WTC11 (cell line): ENCODE results near the gene PLEKHS1. TPM values are rescaled to one million over a fixed set of nuclear protein-coding genes. Genes with fewer than 3 reads are reported as not detected.

Experiments used
- ATAC-seq: fragments of 200-7000 bp; cut with Tn5 transposase; 2 replicates; pipeline ENCODE4 v1.10.0; 2021; ENCODE audit warnings: mild to moderate bottlenecking, moderate library complexity
- CTCF ChIA-PET: fragments of 300-600 bp; sonication (Branson Sonifier 250); formaldehyde crosslinking; loops from one replicate; lab custom pipeline; 2021; ENCODE audit warnings: antibody characterized with exemption; lab: Charles Lee
- POLR2A ChIA-PET: fragments of 350-600 bp; sonication (Branson Sonifier 250); formaldehyde crosslinking; loops from one replicate; lab custom pipeline; 2021; ENCODE audit warnings: antibody characterized with exemption; lab: Charles Lee
- DNase-seq: peaks from one replicate; pipeline ENCODE4 v3.0.0; 2021; ENCODE audit warnings: low spot score
- H3K27ac Mint-ChIP-seq: 2 replicates; pipeline ENCODE4 v1.8.0; 2021; ENCODE audit warnings: mixed read lengths
- H3K27me3 Mint-ChIP-seq: 2 replicates; pipeline ENCODE4 v1.8.0; 2021; ENCODE audit warnings: low read depth, mild to moderate bottlenecking, moderate library complexity, mixed read lengths
- H3K36me3 Mint-ChIP-seq: 2 replicates; pipeline ENCODE4 v1.8.0; 2021; ENCODE audit warnings: mixed read lengths
- H3K4me1 Mint-ChIP-seq: 2 replicates; pipeline ENCODE4 v1.8.0; 2022; ENCODE audit warnings: mixed read lengths
- H3K4me3 Mint-ChIP-seq: 2 replicates; pipeline ENCODE4 v1.8.0; 2021; ENCODE audit warnings: mild to moderate bottlenecking, moderate library complexity, mixed read lengths
- H3K9me3 Mint-ChIP-seq: 2 replicates; pipeline ENCODE4 v1.8.0; 2021; ENCODE audit warnings: mixed read lengths
- FOXP1 ChIP-seq: sonication (generic); formaldehyde crosslinking; IDR thresholded peaks from 2 replicates; pipeline ENCODE4 v1.8.0; 2022; ENCODE audit warnings: missing genetic modification reagents, mild to moderate bottlenecking, moderate library complexity, borderline replicate concordance
- GRHL2 ChIP-seq: fragments of 250-450 bp; sonication (Bioruptor Pico); IDR thresholded peaks from 2 replicates; pipeline ENCODE4 v1.8.0; 2022; ENCODE audit warnings: mild to moderate bottlenecking, moderate library complexity; ENCODE audit not compliant: insufficient replicate concordance, severe bottlenecking
- HMGA2 ChIP-seq: fragments of 250-450 bp; sonication (Bioruptor Pico); IDR thresholded peaks from 2 replicates; pipeline ENCODE4 v1.4.0; 2021; ENCODE audit warnings: mild to moderate bottlenecking, moderate library complexity
- MXD4 ChIP-seq: fragments of 250-450 bp; sonication (Bioruptor Pico); IDR thresholded peaks from 2 replicates; pipeline ENCODE4 v1.8.0; 2021; ENCODE audit warnings: mild to moderate bottlenecking, moderate library complexity, borderline replicate concordance
- NFE2L1 ChIP-seq: sonication (generic); formaldehyde crosslinking; IDR thresholded peaks from 2 replicates; pipeline ENCODE4 v1.8.1; 2023; ENCODE audit warnings: missing genetic modification reagents
- NR1H2 ChIP-seq: sonication (generic); formaldehyde crosslinking; IDR thresholded peaks from 2 replicates; pipeline ENCODE4 v1.9.0; 2021; ENCODE audit warnings: mild to moderate bottlenecking, moderate library complexity, missing genetic modification reagents
- NR3C1 ChIP-seq: sonication (generic); formaldehyde crosslinking; conservative IDR thresholded peaks from 2 replicates; pipeline ENCODE4 v1.8.1; 2023; ENCODE audit warnings: low read depth, mild to moderate bottlenecking, missing genetic modification reagents
- TEAD4 ChIP-seq: sonication (generic); formaldehyde crosslinking; IDR thresholded peaks from 2 replicates; pipeline ENCODE4 v1.8.0; 2022; ENCODE audit warnings: mild to moderate bottlenecking, missing genetic modification reagents
- ZNF281 ChIP-seq: sonication (generic); formaldehyde crosslinking; IDR thresholded peaks from 2 replicates; pipeline ENCODE4 v1.8.0; 2023; ENCODE audit warnings: mild to moderate bottlenecking, missing genetic modification reagents
- ZNF317 ChIP-seq: sonication (generic); formaldehyde crosslinking; IDR thresholded peaks from 2 replicates; pipeline ENCODE4 v1.8.1; 2023; ENCODE audit warnings: low read depth, mild to moderate bottlenecking, moderate library complexity, missing genetic modification reagents, borderline replicate concordance
- ZNF423 ChIP-seq: fragments of 250-450 bp; sonication (Bioruptor Pico); IDR thresholded peaks from 2 replicates; pipeline ENCODE4 v2.1.2; 2022; ENCODE audit warnings: mild to moderate bottlenecking, moderate library complexity
- ZNF512 ChIP-seq: sonication (generic); formaldehyde crosslinking; IDR thresholded peaks from 2 replicates; pipeline ENCODE4 v1.8.1; 2022; ENCODE audit warnings: missing genetic modification reagents, borderline replicate concordance
- ZNF671 ChIP-seq: fragments of 250-450 bp; sonication (Bioruptor Pico); IDR thresholded peaks from 2 replicates; pipeline ENCODE4 v1.8.0; 2021; ENCODE audit warnings: mild to moderate bottlenecking
- total RNA-seq: library from RNA; stranded (reverse); gene quantifications from 3 replicates; pipeline ENCODE4 v1.2.3, GENCODE V29; 2021
- TF ChIP-seq, protein P1 (sequence below): fragments of 250-450 bp; sonication (Bioruptor Pico); IDR thresholded peaks from 2 replicates; pipeline ENCODE4 v1.9.0; 2021; ENCODE audit warnings: mild to moderate bottlenecking, borderline replicate concordance
- TF ChIP-seq, protein P2 (sequence below): fragments of 250-450 bp; sonication (Bioruptor Pico); IDR thresholded peaks from 2 replicates; pipeline ENCODE4 v1.8.0; 2021; ENCODE audit warnings: mild to moderate bottlenecking
- TF ChIP-seq, protein P3 (sequence below): fragments of 250-450 bp; sonication (Bioruptor Pico); IDR thresholded peaks from 2 replicates; pipeline ENCODE4 v1.9.0; 2021; ENCODE audit warnings: mild to moderate bottlenecking
- TF ChIP-seq, protein P4 (sequence below): sonication (generic); formaldehyde crosslinking; IDR thresholded peaks from 2 replicates; pipeline ENCODE4 v1.8.1; 2023; ENCODE audit warnings: mild to moderate bottlenecking, missing genetic modification reagents, borderline replicate concordance

PLEKHS1 gene
- total RNA-seq, 1 experiment from 2014 or later: not detected

- CTCF ChIA-PET: no interaction called here
- Mint-ChIP-seq H3K27ac (no peak overlapping the region), H3K27me3 (no peaks in the 10 kb centered on the region; the same call in 1 of the 2 replicates), H3K4me1 (no peaks in the 10 kb centered on the region), H3K9me3 (peaks cover 3% of the 10 kb centered on the region), H3K4me3 (no peak overlapping the region), H3K36me3 (no peaks in the 10 kb centered on the region)
- POLR2A ChIA-PET: no interaction called here
- TF ChIP-seq, protein P1, sequence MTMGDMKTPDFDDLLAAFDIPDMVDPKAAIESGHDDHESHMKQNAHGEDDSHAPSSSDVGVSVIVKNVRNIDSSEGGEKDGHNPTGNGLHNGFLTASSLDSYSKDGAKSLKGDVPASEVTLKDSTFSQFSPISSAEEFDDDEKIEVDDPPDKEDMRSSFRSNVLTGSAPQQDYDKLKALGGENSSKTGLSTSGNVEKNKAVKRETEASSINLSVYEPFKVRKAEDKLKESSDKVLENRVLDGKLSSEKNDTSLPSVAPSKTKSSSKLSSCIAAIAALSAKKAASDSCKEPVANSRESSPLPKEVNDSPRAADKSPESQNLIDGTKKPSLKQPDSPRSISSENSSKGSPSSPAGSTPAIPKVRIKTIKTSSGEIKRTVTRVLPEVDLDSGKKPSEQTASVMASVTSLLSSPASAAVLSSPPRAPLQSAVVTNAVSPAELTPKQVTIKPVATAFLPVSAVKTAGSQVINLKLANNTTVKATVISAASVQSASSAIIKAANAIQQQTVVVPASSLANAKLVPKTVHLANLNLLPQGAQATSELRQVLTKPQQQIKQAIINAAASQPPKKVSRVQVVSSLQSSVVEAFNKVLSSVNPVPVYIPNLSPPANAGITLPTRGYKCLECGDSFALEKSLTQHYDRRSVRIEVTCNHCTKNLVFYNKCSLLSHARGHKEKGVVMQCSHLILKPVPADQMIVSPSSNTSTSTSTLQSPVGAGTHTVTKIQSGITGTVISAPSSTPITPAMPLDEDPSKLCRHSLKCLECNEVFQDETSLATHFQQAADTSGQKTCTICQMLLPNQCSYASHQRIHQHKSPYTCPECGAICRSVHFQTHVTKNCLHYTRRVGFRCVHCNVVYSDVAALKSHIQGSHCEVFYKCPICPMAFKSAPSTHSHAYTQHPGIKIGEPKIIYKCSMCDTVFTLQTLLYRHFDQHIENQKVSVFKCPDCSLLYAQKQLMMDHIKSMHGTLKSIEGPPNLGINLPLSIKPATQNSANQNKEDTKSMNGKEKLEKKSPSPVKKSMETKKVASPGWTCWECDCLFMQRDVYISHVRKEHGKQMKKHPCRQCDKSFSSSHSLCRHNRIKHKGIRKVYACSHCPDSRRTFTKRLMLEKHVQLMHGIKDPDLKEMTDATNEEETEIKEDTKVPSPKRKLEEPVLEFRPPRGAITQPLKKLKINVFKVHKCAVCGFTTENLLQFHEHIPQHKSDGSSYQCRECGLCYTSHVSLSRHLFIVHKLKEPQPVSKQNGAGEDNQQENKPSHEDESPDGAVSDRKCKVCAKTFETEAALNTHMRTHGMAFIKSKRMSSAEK (CRISPR knock-in tag): no peak
- no peak for TF ChIP-seq TEAD4
- TF ChIP-seq, protein P2, sequence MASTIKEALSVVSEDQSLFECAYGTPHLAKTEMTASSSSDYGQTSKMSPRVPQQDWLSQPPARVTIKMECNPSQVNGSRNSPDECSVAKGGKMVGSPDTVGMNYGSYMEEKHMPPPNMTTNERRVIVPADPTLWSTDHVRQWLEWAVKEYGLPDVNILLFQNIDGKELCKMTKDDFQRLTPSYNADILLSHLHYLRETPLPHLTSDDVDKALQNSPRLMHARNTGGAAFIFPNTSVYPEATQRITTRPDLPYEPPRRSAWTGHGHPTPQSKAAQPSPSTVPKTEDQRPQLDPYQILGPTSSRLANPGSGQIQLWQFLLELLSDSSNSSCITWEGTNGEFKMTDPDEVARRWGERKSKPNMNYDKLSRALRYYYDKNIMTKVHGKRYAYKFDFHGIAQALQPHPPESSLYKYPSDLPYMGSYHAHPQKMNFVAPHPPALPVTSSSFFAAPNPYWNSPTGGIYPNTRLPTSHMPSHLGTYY (CRISPR knock-in tag): no peak
- no peak for TF ChIP-seq NFE2L1 (CRISPR knock-in tag)
- TF ChIP-seq NR3C1: no peak
- TF ChIP-seq NR1H2 (CRISPR knock-in tag): no peak
- TF ChIP-seq ZNF671: no peak
- TF ChIP-seq, protein P3, sequence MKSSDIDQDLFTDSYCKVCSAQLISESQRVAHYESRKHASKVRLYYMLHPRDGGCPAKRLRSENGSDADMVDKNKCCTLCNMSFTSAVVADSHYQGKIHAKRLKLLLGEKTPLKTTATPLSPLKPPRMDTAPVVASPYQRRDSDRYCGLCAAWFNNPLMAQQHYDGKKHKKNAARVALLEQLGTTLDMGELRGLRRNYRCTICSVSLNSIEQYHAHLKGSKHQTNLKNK (CRISPR knock-in tag): no peak
- TF ChIP-seq ZNF423 (CRISPR knock-in tag): no peak
- no peak for TF ChIP-seq ZNF317
- no peak for TF ChIP-seq ZNF281 (CRISPR knock-in tag)
- TF ChIP-seq, protein P4, sequence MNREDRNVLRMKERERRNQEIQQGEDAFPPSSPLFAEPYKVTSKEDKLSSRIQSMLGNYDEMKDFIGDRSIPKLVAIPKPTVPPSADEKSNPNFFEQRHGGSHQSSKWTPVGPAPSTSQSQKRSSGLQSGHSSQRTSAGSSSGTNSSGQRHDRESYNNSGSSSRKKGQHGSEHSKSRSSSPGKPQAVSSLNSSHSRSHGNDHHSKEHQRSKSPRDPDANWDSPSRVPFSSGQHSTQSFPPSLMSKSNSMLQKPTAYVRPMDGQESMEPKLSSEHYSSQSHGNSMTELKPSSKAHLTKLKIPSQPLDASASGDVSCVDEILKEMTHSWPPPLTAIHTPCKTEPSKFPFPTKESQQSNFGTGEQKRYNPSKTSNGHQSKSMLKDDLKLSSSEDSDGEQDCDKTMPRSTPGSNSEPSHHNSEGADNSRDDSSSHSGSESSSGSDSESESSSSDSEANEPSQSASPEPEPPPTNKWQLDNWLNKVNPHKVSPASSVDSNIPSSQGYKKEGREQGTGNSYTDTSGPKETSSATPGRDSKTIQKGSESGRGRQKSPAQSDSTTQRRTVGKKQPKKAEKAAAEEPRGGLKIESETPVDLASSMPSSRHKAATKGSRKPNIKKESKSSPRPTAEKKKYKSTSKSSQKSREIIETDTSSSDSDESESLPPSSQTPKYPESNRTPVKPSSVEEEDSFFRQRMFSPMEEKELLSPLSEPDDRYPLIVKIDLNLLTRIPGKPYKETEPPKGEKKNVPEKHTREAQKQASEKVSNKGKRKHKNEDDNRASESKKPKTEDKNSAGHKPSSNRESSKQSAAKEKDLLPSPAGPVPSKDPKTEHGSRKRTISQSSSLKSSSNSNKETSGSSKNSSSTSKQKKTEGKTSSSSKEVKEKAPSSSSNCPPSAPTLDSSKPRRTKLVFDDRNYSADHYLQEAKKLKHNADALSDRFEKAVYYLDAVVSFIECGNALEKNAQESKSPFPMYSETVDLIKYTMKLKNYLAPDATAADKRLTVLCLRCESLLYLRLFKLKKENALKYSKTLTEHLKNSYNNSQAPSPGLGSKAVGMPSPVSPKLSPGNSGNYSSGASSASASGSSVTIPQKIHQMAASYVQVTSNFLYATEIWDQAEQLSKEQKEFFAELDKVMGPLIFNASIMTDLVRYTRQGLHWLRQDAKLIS (CRISPR knock-in tag): no peak
- TF ChIP-seq ZNF512 (CRISPR knock-in tag): no peak
- no peak for TF ChIP-seq FOXP1 (CRISPR knock-in tag)
- no peak for TF ChIP-seq GRHL2
- TF ChIP-seq HMGA2 (CRISPR knock-in tag): no peak
- TF ChIP-seq MXD4 (CRISPR knock-in tag): no peak
- ATAC-seq (no peak), DNase-seq (no peak)
These were observed 6.1 kb upstream of the PLEKHS1 start for GRCh38 chr10:113745374-113745773.
